Esophagus muscularis mucosa (tissue), 4 donors: ENCODE results near the gene CREB3L2. TPM values are rescaled to one million over a fixed set of nuclear protein-coding genes. Genes with fewer than 3 reads are reported as not detected.
"Not testable (repeated sequence)": the region's sequence is repeated elsewhere in the genome, so short reads cannot be mapped to it uniquely, and the experiment has no call there.

Source experiments
- DNase-seq: peaks from one replicate; pipeline ENCODE4 v3.0.0-alpha.2; 2017; ENCODE audit errors: extremely low spot score
- H3K27ac ChIP-seq, 4 donors: fragments of 200-600 bp; sonication (generic); replicated peaks in 1 of 4; 1 replicate in 3 of 4; 2 replicates in 1 of 4; pipeline ENCODE4 v1.5.1; 2016 to 2019; ENCODE audit warnings: mild to moderate bottlenecking in 1 of 4
- H3K27me3 ChIP-seq, 4 donors: fragments of 200-600 bp; sonication (generic); one replicate each; pipeline versions ENCODE4 v1.5.1 to v1.6.0; 2016 to 2019
- H3K36me3 ChIP-seq, 4 donors: fragments of 200-600 bp; sonication (generic); one replicate each; pipeline ENCODE4 v1.5.1; 2016 to 2019
- H3K4me1 ChIP-seq, 4 donors: fragments of 200-600 bp; sonication (generic); one replicate each; pipeline ENCODE4 v1.5.1; 2016 to 2019
- H3K4me3 ChIP-seq, 4 donors: fragments of 200-600 bp; sonication (generic); 1 replicate in 2 of 4; 2 replicates in 2 of 4; pipeline ENCODE4 v1.5.1; 2016 to 2019; ENCODE audit warnings: mild to moderate bottlenecking in 4 of 4, moderate library complexity in 1 of 4
- H3K9me3 ChIP-seq, 4 donors: fragments of 200-600 bp; sonication (generic); 1 replicate in 3 of 4; 2 replicates in 1 of 4; pipeline ENCODE4 v1.5.1; 2016 to 2019
- EP300 ChIP-seq: sonication (generic); formaldehyde crosslinking; IDR thresholded peaks from one replicate; pipeline ENCODE4 v1.6.1; 2017; ENCODE audit warnings: antibody characterized with exemption
- POLR2A ChIP-seq: fragments of 450-650 bp; IDR thresholded peaks from one replicate; pipeline ENCODE4 v1.6.1; 2017; ENCODE audit warnings: antibody characterized with exemption, moderate library complexity, mild to moderate bottlenecking, low read depth
- POLR2AphosphoS5 ChIP-seq, 2 donors: sonication (generic); formaldehyde crosslinking; IDR thresholded peaks; one replicate each; pipeline ENCODE4 v1.6.1; 2017; ENCODE audit warnings: antibody characterized with exemption in 2 of 2
- WGBS: methylation state at CpG from one replicate; pipeline ENCODE4 v1.1.5; 2018; 5-methylcytosine and 5-hydroxymethylcytosine counted together
- intact Hi-C: fragments of 100-400 bp; cut with DNase I; formaldehyde crosslinking; loops from one replicate; pipeline ENCODE4 v1.15.1; 2023
- total RNA-seq, 4 donors: library from RNA; depleted of rRNA; stranded (reverse); fragments of >200 nt; gene quantifications; one replicate each; pipeline versions ENCODE4 v1.1.0 to v1.2.1, GENCODE V29; 2016
- TF ChIP-seq, protein P1 (sequence below), 3 experiments: fragments of 200-600 bp in 2 of 3; fragments of 450-650 bp in 1 of 3; sonication (generic) in 2 of 3; IDR thresholded peaks; one replicate each; pipeline ENCODE4 v1.5.1; 2017 to 2019; ENCODE audit warnings: antibody characterized with exemption in 3 of 3, mild to moderate bottlenecking in 2 of 3, moderate library complexity in 1 of 3

CREB3L2 gene, protein sequence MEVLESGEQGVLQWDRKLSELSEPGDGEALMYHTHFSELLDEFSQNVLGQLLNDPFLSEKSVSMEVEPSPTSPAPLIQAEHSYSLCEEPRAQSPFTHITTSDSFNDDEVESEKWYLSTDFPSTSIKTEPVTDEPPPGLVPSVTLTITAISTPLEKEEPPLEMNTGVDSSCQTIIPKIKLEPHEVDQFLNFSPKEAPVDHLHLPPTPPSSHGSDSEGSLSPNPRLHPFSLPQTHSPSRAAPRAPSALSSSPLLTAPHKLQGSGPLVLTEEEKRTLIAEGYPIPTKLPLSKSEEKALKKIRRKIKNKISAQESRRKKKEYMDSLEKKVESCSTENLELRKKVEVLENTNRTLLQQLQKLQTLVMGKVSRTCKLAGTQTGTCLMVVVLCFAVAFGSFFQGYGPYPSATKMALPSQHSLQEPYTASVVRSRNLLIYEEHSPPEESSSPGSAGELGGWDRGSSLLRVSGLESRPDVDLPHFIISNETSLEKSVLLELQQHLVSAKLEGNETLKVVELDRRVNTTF
- total RNA-seq, result 10 to 100 TPM; 29.2 to 43.4 (median 37.1) TPM

DNA sequence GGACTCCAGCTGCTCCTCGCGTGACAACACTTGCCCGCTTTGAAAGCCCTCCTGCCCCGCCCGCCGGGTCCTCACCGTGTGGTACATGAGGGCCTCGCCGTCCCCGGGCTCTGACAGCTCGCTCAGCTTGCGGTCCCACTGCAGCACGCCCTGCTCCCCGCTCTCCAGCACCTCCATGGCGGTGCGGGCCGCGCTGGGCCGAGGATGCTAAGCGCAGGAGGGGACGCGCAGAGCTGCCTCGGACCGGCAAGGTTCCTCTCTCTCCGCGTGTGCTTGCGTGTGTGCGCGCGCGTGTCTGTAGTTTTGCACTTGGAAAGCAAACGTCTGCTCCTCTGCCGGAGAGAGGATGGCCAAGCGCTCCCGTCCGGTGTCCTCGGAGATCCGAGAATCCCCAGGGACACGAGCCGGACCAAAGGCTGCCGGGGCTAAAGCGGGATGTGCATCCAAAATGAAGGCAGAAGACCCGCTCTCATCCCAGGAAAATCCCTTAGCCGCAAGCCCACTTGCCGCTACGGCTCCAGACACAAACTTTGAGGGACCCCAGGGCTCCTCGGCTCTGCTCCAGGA lies at the start of gene CREB3L2:
CREB3L2 (minus strand) TSS at position 558 of the 567 bp plus-strand sequence; CDS start at position 177, 381 bp downstream.
- H3K27ac ChIP-seq, result peak within 1 kb of the TSS; percentile 93 to 98 (median 94)
- H3K4me3 ChIP-seq, result peak within 1 kb of the TSS; percentile 73 to 95 (median 86)
- no peaks in the 10 kb centered on the region for H3K36me3 ChIP-seq
- 1% methylated on average over 14 of the region's 47 CpGs for WGBS
- no peaks in the 10 kb centered on the region for H3K27me3 ChIP-seq
- peaks cover 29 to 52% (median 41%) of the 10 kb centered on the region in 4 donors for H3K4me1 ChIP-seq
- no peak for DNase-seq
- TF ChIP-seq EP300 (no peak), POLR2A (peak; percentile 81), POLR2AphosphoS5 (IDR thresholded peaks at IDR 0.05) (peak in 1 of 2 donors; percentile 98)
- H3K9me3 ChIP-seq, result no peaks in the 10 kb centered on the region
- intact Hi-C loops, result loop anchor here (5.0 kb wide), 1 partner anchor 69 kb away; no protein-coding TSS in a partner anchor

DNA sequence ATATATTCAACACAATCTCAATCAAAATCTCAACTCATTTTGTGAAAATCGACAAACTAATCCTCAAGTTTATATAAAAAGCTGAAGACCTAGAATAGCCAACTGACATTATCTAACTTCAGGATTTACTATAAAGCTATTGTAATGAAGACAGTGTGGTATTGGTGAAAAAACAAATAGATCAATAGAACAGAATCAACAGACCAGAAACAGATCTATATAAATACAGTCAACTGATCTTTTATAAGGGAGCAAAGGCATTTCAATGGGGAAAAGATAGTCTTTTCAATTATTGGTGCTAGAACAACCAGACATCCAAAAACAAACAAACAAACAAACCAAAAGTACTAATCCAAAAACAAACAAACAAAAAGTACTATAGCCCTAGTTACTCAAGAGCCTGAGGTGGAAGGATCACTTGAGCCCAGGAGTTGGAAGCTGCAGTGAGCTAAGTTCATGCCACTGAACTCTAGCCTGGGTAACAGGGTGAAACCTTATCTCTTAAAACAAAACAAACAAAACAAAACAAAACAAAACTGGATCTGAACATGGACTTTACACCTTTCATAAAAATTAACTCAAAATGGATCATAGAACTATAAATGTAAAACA lies 47.7 kb upstream of the CREB3L2 start:
- H3K4me1 ChIP-seq, result no peaks in the 10 kb centered on the region
- H3K27ac ChIP-seq, result no peak overlapping the region
- peaks cover 0 to 6% (median 0%) of the 10 kb centered on the region in 4 donors for H3K27me3 ChIP-seq
- no peak for DNase-seq
- no peak overlapping the region for H3K4me3 ChIP-seq
- no peak for TF ChIP-seq EP300
- no peak for TF ChIP-seq POLR2AphosphoS5 (IDR thresholded peaks at IDR 0.05)
- TF ChIP-seq, protein P1, sequence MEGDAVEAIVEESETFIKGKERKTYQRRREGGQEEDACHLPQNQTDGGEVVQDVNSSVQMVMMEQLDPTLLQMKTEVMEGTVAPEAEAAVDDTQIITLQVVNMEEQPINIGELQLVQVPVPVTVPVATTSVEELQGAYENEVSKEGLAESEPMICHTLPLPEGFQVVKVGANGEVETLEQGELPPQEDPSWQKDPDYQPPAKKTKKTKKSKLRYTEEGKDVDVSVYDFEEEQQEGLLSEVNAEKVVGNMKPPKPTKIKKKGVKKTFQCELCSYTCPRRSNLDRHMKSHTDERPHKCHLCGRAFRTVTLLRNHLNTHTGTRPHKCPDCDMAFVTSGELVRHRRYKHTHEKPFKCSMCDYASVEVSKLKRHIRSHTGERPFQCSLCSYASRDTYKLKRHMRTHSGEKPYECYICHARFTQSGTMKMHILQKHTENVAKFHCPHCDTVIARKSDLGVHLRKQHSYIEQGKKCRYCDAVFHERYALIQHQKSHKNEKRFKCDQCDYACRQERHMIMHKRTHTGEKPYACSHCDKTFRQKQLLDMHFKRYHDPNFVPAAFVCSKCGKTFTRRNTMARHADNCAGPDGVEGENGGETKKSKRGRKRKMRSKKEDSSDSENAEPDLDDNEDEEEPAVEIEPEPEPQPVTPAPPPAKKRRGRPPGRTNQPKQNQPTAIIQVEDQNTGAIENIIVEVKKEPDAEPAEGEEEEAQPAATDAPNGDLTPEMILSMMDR (IDR thresholded peaks at IDR 0.05), result no peak
- TF ChIP-seq POLR2A, result no peak
- WGBS, result 65% methylated on average over 1 of the region's 1 CpG
- peaks cover 0 to 6% (median 0%) of the 10 kb centered on the region in 4 donors for H3K9me3 ChIP-seq
- H3K36me3 ChIP-seq, result no peaks in the 10 kb centered on the region
- intact Hi-C loops, result no loop called here

DNA sequence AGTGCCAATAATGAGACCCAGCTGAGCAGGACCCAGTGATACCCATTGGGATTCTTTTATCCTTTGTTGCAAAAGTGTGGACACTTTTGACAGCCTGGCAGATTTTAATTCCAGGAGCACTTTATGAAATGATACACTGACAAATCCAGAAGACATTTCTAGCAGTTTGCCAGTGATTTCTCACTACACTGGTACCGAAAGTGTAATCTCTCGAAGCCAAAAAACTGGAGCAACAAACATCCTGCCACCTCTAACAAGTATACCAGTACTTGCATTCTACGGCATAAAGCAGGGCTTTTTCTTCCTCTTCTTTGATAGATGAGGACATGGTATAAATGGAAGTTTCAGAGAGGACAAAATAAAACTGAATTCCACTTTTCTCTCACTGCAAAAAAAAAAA lies 46.0 kb upstream of the CREB3L2 start:
- WGBS, result 91% methylated on average over 3 of the region's 3 CpGs

DNA sequence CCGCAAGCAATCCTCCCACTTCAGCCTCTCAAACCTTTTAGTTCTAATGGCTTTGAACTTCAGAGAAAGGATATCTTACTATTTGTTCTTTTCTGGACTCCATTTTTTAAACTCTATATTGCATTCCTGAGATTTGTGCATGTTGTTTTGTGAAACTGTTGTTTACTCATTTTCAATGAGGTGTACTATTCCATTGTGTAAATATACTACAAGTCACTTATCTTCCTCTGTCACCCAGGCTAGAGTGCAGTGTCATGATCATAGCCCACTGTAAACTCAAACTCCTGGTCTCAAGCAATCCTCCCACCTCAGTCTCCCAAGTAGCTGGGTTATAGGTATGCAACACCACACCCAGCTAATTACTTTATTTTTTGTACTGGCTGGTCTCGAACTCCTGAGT lies 43.0 kb upstream of the CREB3L2 start:
- DNase-seq, result no peak
- Histone ChIP-seq H3K4me3 (no peak overlapping the region), H3K27me3 (peaks cover 0 to 6% (median 0%) of the 10 kb centered on the region in 4 donors), H3K9me3 (no peaks in the 10 kb centered on the region), H3K27ac (no peak overlapping the region), H3K4me1 (no peaks in the 10 kb centered on the region), H3K36me3 (no peaks in the 10 kb centered on the region)
- WGBS, result 94% methylated on average over 2 of the region's 2 CpGs
- intact Hi-C loops, result no loop called here
- TF ChIP-seq, protein P1 (IDR thresholded peaks at IDR 0.05), result no peak
- TF ChIP-seq POLR2AphosphoS5 (IDR thresholded peaks at IDR 0.05) (no peak), EP300 (no peak), POLR2A (no peak)

More for the DNA sequence above, 46.0 kb upstream of the CREB3L2 start:
- peaks cover 0 to 6% (median 0%) of the 10 kb centered on the region in 4 donors for H3K27me3 ChIP-seq
- H3K9me3 ChIP-seq, result peaks cover 0 to 6% (median 0%) of the 10 kb centered on the region in 4 donors
- H3K27ac ChIP-seq, result no peak overlapping the region
- TF ChIP-seq, protein P1 (IDR thresholded peaks at IDR 0.05), result no peak
- no peak for TF ChIP-seq EP300
- TF ChIP-seq POLR2A, result no peak
- no peak for TF ChIP-seq POLR2AphosphoS5 (IDR thresholded peaks at IDR 0.05)
- DNase-seq, result no peak
- no peak overlapping the region for H3K4me3 ChIP-seq
- H3K4me1 ChIP-seq, result no peaks in the 10 kb centered on the region
- intact Hi-C loops, result no loop called here
- H3K36me3 ChIP-seq, result no peaks in the 10 kb centered on the region

DNA sequence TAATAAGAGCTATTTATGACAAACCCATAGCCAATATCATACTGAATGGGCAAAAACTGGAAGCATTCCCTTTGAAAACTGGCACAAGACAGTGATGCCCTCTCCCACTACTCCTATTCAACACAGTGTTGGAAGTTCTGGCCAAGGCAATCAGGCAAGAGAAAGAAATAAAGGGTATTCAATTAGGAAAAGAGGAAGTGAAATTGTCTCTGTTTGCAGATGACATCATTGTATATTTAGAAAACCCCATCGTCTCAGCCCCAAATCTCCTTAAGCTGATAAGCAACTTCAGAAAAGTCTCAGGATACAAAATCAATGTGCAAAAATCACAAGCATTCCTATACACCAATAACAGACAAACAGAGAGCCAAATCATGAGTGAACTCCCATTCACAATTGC lies 38.2 kb upstream of the CREB3L2 start:
- H3K4me3 ChIP-seq, DNase-seq, intact Hi-C loops, H3K27me3 ChIP-seq, H3K27ac ChIP-seq, H3K4me1 ChIP-seq, H3K9me3 ChIP-seq, H3K36me3 ChIP-seq: not testable (repeated sequence)
- WGBS, result 68% methylated on average over 1 of the region's 1 CpG
